Coronary artery (tissue), 2 donors: ENCODE measurements around the gene DCAF10.

Experiments used
- DNase-seq: peaks from one replicate; pipeline ENCODE4 v3.0.0-alpha.2; 2017; ENCODE audit warnings: low spot score
- H3K27ac ChIP-seq, 2 donors: fragments of 200-600 bp; sonication (generic); one replicate each; pipeline ENCODE4 v1.5.1; 2016 to 2019
- H3K4me3 ChIP-seq: fragments of 200-600 bp; sonication (generic); 2 replicates; pipeline ENCODE4 v1.5.1; 2016; ENCODE audit warnings: mild to moderate bottlenecking, moderate library complexity
- TF ChIP-seq, protein P1 (sequence below): fragments of 200-600 bp; sonication (generic); IDR thresholded peaks from one replicate; pipeline ENCODE4 v1.5.1; 2019; ENCODE audit warnings: antibody characterized with exemption

The DCAF10 gene

DNA sequence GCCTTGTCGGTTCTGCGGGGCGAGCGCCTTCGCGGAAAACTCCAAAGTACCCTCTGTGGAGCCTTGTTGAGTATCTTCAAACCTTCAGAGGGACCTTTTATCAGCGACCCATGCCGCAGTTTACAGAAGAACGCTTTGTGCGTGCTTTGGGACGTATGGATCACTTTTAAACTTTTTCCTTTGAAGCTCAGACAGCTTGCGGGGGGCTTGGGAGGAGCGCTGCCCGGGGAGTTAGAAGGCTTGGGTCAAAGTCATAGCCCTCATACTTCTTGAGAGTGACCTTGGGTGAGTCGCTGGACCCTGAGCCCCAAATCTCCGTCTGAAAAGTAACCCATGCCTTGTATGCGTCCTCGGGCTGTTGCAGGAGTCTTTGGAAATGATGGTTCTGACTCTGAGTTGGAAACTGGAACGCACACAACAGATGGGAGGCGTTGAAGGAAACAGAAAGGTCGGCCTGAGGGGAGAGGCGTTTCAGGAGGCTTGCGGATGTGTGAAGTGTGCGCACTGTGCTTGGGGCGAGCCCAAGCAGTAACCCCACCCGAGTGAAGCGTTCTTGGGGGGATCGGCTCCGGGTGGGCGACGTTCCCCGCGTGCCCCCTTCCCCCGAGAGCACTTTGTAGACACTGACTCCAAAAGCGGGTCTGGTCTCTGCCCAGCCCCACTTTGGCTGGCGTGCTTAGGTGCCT, 104.0 kb downstream of the DCAF10 start:
- TF ChIP-seq, protein P1, sequence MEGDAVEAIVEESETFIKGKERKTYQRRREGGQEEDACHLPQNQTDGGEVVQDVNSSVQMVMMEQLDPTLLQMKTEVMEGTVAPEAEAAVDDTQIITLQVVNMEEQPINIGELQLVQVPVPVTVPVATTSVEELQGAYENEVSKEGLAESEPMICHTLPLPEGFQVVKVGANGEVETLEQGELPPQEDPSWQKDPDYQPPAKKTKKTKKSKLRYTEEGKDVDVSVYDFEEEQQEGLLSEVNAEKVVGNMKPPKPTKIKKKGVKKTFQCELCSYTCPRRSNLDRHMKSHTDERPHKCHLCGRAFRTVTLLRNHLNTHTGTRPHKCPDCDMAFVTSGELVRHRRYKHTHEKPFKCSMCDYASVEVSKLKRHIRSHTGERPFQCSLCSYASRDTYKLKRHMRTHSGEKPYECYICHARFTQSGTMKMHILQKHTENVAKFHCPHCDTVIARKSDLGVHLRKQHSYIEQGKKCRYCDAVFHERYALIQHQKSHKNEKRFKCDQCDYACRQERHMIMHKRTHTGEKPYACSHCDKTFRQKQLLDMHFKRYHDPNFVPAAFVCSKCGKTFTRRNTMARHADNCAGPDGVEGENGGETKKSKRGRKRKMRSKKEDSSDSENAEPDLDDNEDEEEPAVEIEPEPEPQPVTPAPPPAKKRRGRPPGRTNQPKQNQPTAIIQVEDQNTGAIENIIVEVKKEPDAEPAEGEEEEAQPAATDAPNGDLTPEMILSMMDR: no peak
- Histone ChIP-seq H3K4me3 (peak overlapping the region; percentile 92), H3K27ac (peak overlapping the region; percentile 73 to 93)
- no peak for DNase-seq

DNA sequence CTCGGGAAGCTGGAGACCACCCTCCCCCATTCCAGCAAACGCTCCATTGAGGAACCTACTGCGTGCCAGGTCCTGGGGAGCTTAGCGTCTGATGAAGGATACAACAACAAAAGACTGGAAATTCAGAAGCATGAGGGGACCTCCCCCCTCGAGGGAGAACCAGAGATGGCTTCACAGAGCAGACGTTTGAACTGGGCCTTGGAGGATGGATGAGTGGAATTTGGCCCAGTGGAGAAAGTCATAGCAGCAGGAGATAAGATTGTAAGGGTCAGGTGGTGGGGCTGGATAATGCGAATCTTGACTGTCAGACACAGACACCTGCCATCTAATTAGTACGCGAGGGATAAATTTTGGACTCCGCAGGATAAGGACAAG, 104.5 kb downstream of the DCAF10 start:
- TF ChIP-seq, protein P1: no peak
- DNase-seq: no peak
- H3K27ac ChIP-seq: no peak overlapping the region
- peak overlapping the region; percentile 92 for H3K4me3 ChIP-seq

DNA sequence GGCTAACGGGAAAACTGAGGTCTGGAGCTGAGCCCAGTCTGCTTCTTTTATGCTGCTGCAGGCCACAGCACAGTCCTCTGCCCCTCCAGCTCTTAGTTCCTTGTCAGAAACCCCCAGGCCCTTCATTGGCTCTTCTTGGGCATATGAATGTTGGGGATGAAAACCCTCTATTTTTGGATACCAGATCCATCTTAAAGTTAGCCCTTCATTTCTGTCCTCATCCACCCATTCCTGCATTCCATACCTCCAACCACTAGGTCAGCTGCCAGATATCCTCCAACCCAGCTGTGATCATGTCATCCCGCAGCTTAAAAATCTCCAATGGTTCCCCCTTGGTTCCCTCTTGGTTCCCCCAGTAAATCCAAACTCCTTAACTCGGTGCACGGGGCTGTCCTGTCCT, 105.2 kb downstream of the DCAF10 start:
- H3K4me3 ChIP-seq: no peak overlapping the region
- DNase-seq: no peak
- H3K27ac ChIP-seq: no peak overlapping the region
- TF ChIP-seq, protein P1: no peak

DNA sequence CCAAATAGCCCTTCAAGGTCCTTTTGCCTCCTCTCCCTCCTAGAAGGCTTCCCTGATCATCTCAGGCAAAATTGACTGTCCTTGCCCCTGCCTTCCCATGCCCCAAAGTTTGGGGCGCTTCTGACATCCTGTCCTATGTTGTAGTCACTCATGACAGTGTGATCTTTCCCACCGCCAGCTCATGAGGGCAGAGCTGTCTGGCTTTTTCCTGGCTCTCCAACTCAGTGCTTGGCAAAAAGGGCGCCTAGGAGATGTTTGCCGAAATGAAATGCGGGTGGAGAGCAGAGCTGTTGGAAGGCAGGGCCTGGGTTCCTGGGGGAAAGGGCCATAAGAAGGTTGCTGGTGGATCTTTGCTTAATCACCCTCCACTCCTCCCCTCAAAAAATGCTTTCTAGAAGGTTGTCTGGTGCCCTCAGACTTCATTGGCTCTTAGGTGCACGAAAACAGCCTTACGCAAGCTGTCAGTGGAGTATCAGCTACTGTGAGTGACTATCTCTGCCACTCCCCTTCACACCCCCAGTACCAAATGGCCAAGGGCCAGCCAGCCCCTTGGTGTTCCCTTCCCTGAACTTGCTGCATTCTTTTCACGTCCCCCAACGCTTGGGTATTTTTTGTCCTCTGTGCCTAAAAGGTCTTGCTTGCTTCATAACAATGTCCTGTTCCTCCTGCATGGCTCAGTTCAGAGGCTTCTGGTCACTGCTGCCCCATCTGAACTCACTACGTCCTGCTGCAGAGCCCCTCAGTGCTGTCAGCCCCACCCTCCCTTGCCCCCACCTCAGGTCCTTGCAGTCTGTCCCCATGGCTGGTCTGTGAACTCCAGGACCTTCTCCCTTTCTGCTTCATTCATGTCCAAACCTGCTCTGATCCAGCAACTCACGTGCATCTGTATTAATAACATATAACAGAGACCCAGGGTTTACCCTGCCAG, 106.0 kb downstream of the DCAF10 start:
- H3K27ac ChIP-seq: no peak overlapping the region
- no peak for DNase-seq
- no peak overlapping the region for H3K4me3 ChIP-seq
- TF ChIP-seq, protein P1: no peak

DNA sequence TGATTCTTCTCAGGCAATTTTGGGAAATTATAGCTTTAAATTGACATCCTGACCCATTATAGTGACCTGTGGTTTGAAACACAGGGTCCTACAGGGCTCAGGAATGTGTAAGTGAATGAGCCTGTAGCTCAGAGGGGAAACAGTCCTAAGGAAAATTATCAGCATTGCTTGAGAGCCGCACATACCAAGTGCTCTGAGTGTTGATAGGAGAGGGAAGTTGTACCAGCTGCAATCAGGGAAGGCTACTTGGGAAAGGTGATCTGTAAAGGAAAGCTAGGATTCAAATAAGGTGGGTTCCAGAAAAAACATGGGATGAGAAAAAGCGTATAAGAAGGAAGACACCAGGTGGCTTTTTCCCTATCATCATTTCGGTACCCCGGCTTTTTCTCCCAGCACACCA, 107.7 kb downstream of the DCAF10 start:
- TF ChIP-seq, protein P1: no peak
- DNase-seq: peak; percentile 11
- Histone ChIP-seq H3K27ac (no peak overlapping the region), H3K4me3 (no peak overlapping the region)

DNA sequence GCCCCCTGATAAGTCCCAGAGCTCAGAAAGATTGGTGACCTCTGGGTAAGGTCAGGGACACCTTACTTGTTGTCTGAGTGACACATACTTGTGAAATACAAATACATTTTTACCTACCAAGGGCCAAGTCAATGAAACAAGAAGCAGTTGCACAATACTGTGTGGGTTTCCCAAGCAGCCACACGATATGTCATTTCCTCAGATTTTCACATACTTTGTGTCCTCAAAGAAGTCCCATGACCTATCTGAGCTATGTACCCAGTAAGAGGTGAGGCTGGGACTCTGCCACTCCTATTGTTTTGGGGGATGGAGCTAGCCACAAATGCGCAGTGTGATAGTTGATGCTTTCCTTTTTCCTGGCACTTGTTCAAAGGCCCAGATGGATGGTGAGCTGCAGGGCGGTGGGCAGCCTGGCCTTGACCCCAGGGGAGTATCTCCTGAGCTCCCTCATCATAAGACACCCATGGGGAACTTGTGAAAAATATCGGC, 108.1 kb downstream of the DCAF10 start:
- Histone ChIP-seq H3K27ac (no peak overlapping the region), H3K4me3 (no peak overlapping the region)
- DNase-seq: peak; percentile 64
- TF ChIP-seq, protein P1: no peak
